SK-N-SH (cell line): ENCODE results near the gene TPSG1. TPM values are rescaled to one million over a fixed set of nuclear protein-coding genes. Genes with fewer than 3 reads are reported as not detected.
A peak's percentile ranks its signal among the peaks of the same experiment; 100 is the strongest.
"Not testable (repeated sequence)": the region's sequence is repeated elsewhere in the genome, so short reads cannot be mapped to it uniquely, and the experiment has no call there.

Source experiments
- CTCF ChIA-PET: fragments of 300-600, 350-600 bp; formaldehyde crosslinking; extraction: SDS; loops from one replicate; lab custom pipeline; 2021; lab: Yijun Ruan, JAX
- POLR2A ChIA-PET: fragments of 350-600 bp; sonication (Branson Sonifier 250); formaldehyde crosslinking; extraction: SDS; loops from one replicate; lab custom pipeline; 2020; ENCODE audit warnings: antibody characterized with exemption, inconsistent platforms; lab: Yijun Ruan, JAX
- DNase-seq: peaks from one replicate; pipeline ENCODE4 v3.0.0; 2012
- H2AFZ ChIP-seq: fragments of 200-600 bp; sonication (generic); 2 replicates; pipeline ENCODE4 v1.8.1; 2016; ENCODE audit warnings: antibody characterized with exemption, mild to moderate bottlenecking, low read depth
- H3F3A ChIP-seq: fragments of 200-600 bp; sonication (generic); replicated peaks from 2 replicates; pipeline ENCODE3; 2016; ENCODE audit warnings: antibody characterized with exemption, mild to moderate bottlenecking; ENCODE audit not compliant: insufficient read depth
- H3K27ac ChIP-seq, 2 experiments: fragments of 200-500 bp in 1 of 2; fragments of 200-600 bp in 1 of 2; sonication (Bioruptor generic) in 1 of 2; sonication (generic), shearing (Covaris generic) in 1 of 2; 2 replicates each; pipeline versions ENCODE4 v1.5.1 to v1.6.1; 2014 to 2016; ENCODE audit warnings: low read depth in 2 of 2, inconsistent platforms in 1 of 2, low read length in 1 of 2, mild to moderate bottlenecking in 1 of 2, mixed read lengths in 1 of 2
- H3K27me3 ChIP-seq: fragments of 200-600 bp; sonication (generic), shearing (Covaris generic); 2 replicates; pipeline ENCODE4 v1.6.1; 2016; ENCODE audit warnings: mixed run types; ENCODE audit not compliant: insufficient read depth
- H3K36me3 ChIP-seq, 2 experiments: fragments of 200-500 bp in 1 of 2; fragments of 200-600 bp in 1 of 2; sonication (Bioruptor generic) in 1 of 2; sonication (generic) in 1 of 2; replicated peaks in 1 of 2; 2 replicates each; pipeline versions ENCODE3 to v1.5.1; 2014 to 2016; ENCODE audit warnings: low read length in 1 of 2, mild to moderate bottlenecking in 1 of 2; ENCODE audit not compliant: insufficient read depth in 2 of 2, control insufficient read depth in 1 of 2
- H3K4me1 ChIP-seq, 2 experiments: fragments of 200-500 bp in 1 of 2; fragments of 200-600 bp in 1 of 2; sonication (Bioruptor generic) in 1 of 2; sonication (generic), shearing (Covaris generic) in 1 of 2; 2 replicates each; pipeline versions ENCODE4 v1.5.1 to v1.6.1; 2014 to 2016; ENCODE audit warnings: low read depth in 1 of 2, low read length in 1 of 2, mixed run types in 1 of 2; ENCODE audit not compliant: insufficient read depth in 2 of 2, control insufficient read depth in 1 of 2
- H3K4me2 ChIP-seq: fragments of 200-600 bp; sonication (generic), shearing (Covaris generic); 2 replicates; pipeline ENCODE4 v1.6.1; 2017; ENCODE audit warnings: mixed run types
- H3K4me3 ChIP-seq, 2 experiments: fragments of 200-500 bp in 1 of 2; fragments of 200-600 bp in 1 of 2; sonication (Bioruptor generic) in 1 of 2; sonication (generic), shearing (Covaris generic) in 1 of 2; 2 replicates each; pipeline versions ENCODE4 v1.5.1 to v1.8.1; 2014 to 2016; ENCODE audit warnings: low read depth in 2 of 2, inconsistent platforms in 1 of 2, low read length in 1 of 2, mild to moderate bottlenecking in 1 of 2, mixed read lengths in 1 of 2, moderate library complexity in 1 of 2
- H3K79me2 ChIP-seq: fragments of 200-600 bp; sonication (generic); 2 replicates; pipeline ENCODE4 v1.8.1; 2017; ENCODE audit warnings: mild to moderate bottlenecking; ENCODE audit not compliant: insufficient read depth
- H3K9ac ChIP-seq: fragments of 200-600 bp; sonication (generic); 2 replicates; pipeline ENCODE4 v1.6.1; 2017; ENCODE audit warnings: mixed run types
- H3K9me2 ChIP-seq: fragments of 200-600 bp; sonication (generic); 2 replicates; pipeline ENCODE4 v1.6.1; 2017; ENCODE audit warnings: mixed run types
- H3K9me3 ChIP-seq: fragments of 200-600 bp; sonication (generic); 2 replicates; pipeline ENCODE4 v1.6.1; 2017; ENCODE audit warnings: mixed run types, mild to moderate bottlenecking, moderate library complexity
- H4K20me1 ChIP-seq: fragments of 200-600 bp; sonication (generic); 2 replicates; pipeline ENCODE4 v1.6.1; 2017; ENCODE audit warnings: mild to moderate bottlenecking, mixed run types; ENCODE audit not compliant: insufficient read depth
- CTCF ChIP-seq: fragments of 200-600 bp; sonication (generic); IDR thresholded peaks from 2 replicates; pipeline ENCODE4 v1.6.1; 2017; ENCODE audit warnings: antibody characterized with exemption, mild to moderate bottlenecking, moderate library complexity
- IRF3 ChIP-seq: fragments of 150-350 bp; IDR thresholded peaks from 2 replicates; pipeline ENCODE4 v1.6.1; 2016; ENCODE audit warnings: mild to moderate bottlenecking, low read depth, low read length
- NFIC ChIP-seq: IDR thresholded peaks from 2 replicates; pipeline ENCODE4 v1.4.0; 2012; ENCODE audit warnings: borderline replicate concordance
- NRF1 ChIP-seq: IDR thresholded peaks from 2 replicates; pipeline ENCODE4 v1.6.1; 2012; ENCODE audit warnings: low read depth, mild to moderate bottlenecking, low read length
- PBX3 ChIP-seq: IDR thresholded peaks from 2 replicates; pipeline ENCODE4; 2012
- POLR2AphosphoS5 ChIP-seq: IDR thresholded peaks from 2 replicates; pipeline ENCODE4 v1.6.1; 2012; ENCODE audit warnings: low read depth, low read length
- RCOR1 ChIP-seq: fragments of 150-350 bp; IDR thresholded peaks from 2 replicates; pipeline ENCODE4 v1.6.1; 2017; ENCODE audit warnings: antibody characterized with exemption, low read length
- REST ChIP-seq: IDR thresholded peaks from 2 replicates; pipeline ENCODE4 v1.6.1; 2012; ENCODE audit warnings: mild to moderate bottlenecking, low read depth, low read length, moderate library complexity
- SIN3A ChIP-seq: IDR thresholded peaks from 2 replicates; pipeline ENCODE4 v1.6.1; 2012; ENCODE audit warnings: low read depth, mild to moderate bottlenecking, low read length, moderate library complexity, borderline replicate concordance
- TCF12 ChIP-seq: IDR thresholded peaks from 2 replicates; pipeline ENCODE4 v1.4.0; 2012
- WGBS: methylation state at CpG from one replicate; pipeline ENCODE4 v1.1.6; 2017; ENCODE audit warnings: low lambda C conversion rate; 5-methylcytosine and 5-hydroxymethylcytosine counted together
- polyA plus RNA-seq, 3 experiments: library from polyadenylated mRNA; depleted of rRNA; stranded (reverse); fragments of >200 nt; gene quantifications; 2 replicates each; pipeline ENCODE4 v1.2.3, GENCODE V29; 2012

Gene TPSG1
- polyA plus RNA-seq, 1 of the 3 experiments (the other 2 are of a cell fraction): not detected

- ChIA-PET POLR2A (no interaction called here), CTCF (interaction anchor here (0.6 to 2.1 kb wide), 19 partner anchors 10 to 194 kb away, joined by 3 to 9 read pairs (median 4); no protein-coding TSS in a partner anchor)
- H3K9ac ChIP-seq: no peak overlapping the region
- H3K4me2 ChIP-seq: no peak overlapping the region
- no peak overlapping the region for H2AFZ ChIP-seq
- no peaks in the 10 kb centered on the region for H3F3A ChIP-seq
- 16% methylated on average over 13 of the region's 30 CpGs for WGBS
- H3K79me2 ChIP-seq: no peaks in the 10 kb centered on the region
- H3K9me3 ChIP-seq: no peaks in the 10 kb centered on the region
- H3K36me3 ChIP-seq: no peaks in the 10 kb centered on the region
- DNase-seq: peak; percentile 77
- no peaks in the 10 kb centered on the region for H3K9me2 ChIP-seq
- H3K4me1 ChIP-seq: no peaks in the 10 kb centered on the region; a peak in 1 of 4 replicates
- H3K27ac ChIP-seq: no peak overlapping the region
- TF ChIP-seq IRF3: no peak
- peak; percentile 25 for TF ChIP-seq CTCF
- H3K4me3 ChIP-seq: no peak overlapping the region; a peak in 1 of 4 replicates
- H3K27me3 ChIP-seq: peaks cover 49% of the 10 kb centered on the region
- H4K20me1 ChIP-seq: peaks cover 12% of the 10 kb centered on the region; the same call in 1 of the 2 replicates
Measured at GRCh38 chr16:1193143-1193824, 31.8 kb downstream of the TPSG1 start.

- no peak overlapping the region for H3K27ac ChIP-seq
- WGBS: 45% methylated on average over 5 of the region's 9 CpGs
- no peaks in the 10 kb centered on the region for H3K9me2 ChIP-seq
- no peak overlapping the region for H3K4me3 ChIP-seq
- POLR2A ChIA-PET: no interaction called here
- no peak overlapping the region for H3K9ac ChIP-seq
- CTCF ChIA-PET: interaction anchor here (0.5 to 2.1 kb wide), 3 partner anchors 10 to 80 kb away, joined by 3 to 9 read pairs (median 5); no protein-coding TSS in a partner anchor
- no peaks in the 10 kb centered on the region for H3K79me2 ChIP-seq
- DNase-seq: no peak
- H3K4me2 ChIP-seq: no peak overlapping the region
- no peak for TF ChIP-seq SIN3A
- TF ChIP-seq IRF3: no peak
- no peak for TF ChIP-seq PBX3
- TF ChIP-seq RCOR1: no peak
- no peak for TF ChIP-seq POLR2AphosphoS5
- TF ChIP-seq REST: no peak
- no peak for TF ChIP-seq NRF1
- no peak for TF ChIP-seq NFIC
- TF ChIP-seq TCF12: no peak
- H3K4me1 ChIP-seq: no peaks in the 10 kb centered on the region; a peak in 1 of 4 replicates
- peaks cover 12% of the 10 kb centered on the region; the same call in 1 of the 2 replicates for H4K20me1 ChIP-seq
- H3K9me3 ChIP-seq: no peaks in the 10 kb centered on the region
- H3F3A ChIP-seq: no peaks in the 10 kb centered on the region
- H2AFZ ChIP-seq: no peak overlapping the region
- H3K27me3 ChIP-seq: peaks cover 47% of the 10 kb centered on the region
- no peaks in the 10 kb centered on the region for H3K36me3 ChIP-seq
Measured at GRCh38 chr16:1192384-1193073, 32.5 kb downstream of the TPSG1 start.

- H3K9me3 ChIP-seq, H3K9ac ChIP-seq, H2AFZ ChIP-seq, DNase-seq, H3F3A ChIP-seq, H3K4me2 ChIP-seq, H3K36me3 ChIP-seq, H3K27ac ChIP-seq, POLR2A ChIA-PET, H3K9me2 ChIP-seq, H3K79me2 ChIP-seq, CTCF ChIA-PET, H3K4me3 ChIP-seq, H3K4me1 ChIP-seq: not testable (repeated sequence)
- peaks cover 42% of the 10 kb centered on the region for H3K27me3 ChIP-seq
- peaks cover 12% of the 10 kb centered on the region; the same call in 1 of the 2 replicates for H4K20me1 ChIP-seq
- no CpG with 5 or more reads among the region's 11 CpGs for WGBS
Measured at GRCh38 chr16:1190789-1191188, 34.3 kb downstream of the TPSG1 start.
